ENCODE measurements around the gene RPTOR. TPM values are rescaled to one million over a fixed set of nuclear protein-coding genes. Genes with fewer than 3 reads are reported as not detected.

The RPTOR gene
- total RNA-seq, 1 donor = 27.9 TPM

DNA sequence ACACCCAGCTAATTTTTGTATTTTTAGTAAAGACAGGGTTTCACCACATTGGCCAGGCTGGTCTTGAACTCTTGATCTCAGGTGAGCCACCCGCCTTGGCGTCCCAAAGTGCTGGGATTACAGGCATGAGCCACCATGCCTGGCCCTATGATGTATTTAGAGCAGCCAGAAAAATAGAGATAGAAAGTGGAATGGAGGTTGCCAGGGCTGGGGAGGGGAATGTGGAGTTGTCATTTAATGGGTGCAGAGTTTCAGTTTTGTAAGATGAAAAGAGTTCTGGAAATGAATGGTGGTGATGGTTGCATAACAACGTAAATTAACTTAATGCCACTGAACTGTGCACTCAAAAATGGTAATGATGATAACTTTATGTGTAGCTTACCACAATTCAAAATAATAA, 36.7 kb upstream of the RPTOR start:
- Histone ChIP-seq H3K4me1 (ENCODE audit: insufficient read depth, low read length) (peaks cover 31% of the 10 kb centered on the region), H3K9me3 (ENCODE audit: low read depth, low read length) (no peaks in the 10 kb centered on the region), H3K27ac (ENCODE audit: low read depth, low read length) (no peak overlapping the region), H3K36me3 (ENCODE audit: insufficient read depth, low read length) (no peaks in the 10 kb centered on the region), H3K79me2 (ENCODE audit: insufficient read depth, low read length) (no peaks in the 10 kb centered on the region), H3K4me3 (ENCODE audit: insufficient read depth, low read length) (no peak overlapping the region), H3K4me2 (ENCODE audit: insufficient read depth, low read length) (no peak overlapping the region), H4K20me1 (ENCODE audit: insufficient read depth, low read length) (no peaks in the 10 kb centered on the region), H3K27me3 (ENCODE audit: insufficient read depth, low read length) (no peaks in the 10 kb centered on the region), H2AFZ (ENCODE audit: low read length) (no peak overlapping the region)
- TF ChIP-seq, protein P1, sequence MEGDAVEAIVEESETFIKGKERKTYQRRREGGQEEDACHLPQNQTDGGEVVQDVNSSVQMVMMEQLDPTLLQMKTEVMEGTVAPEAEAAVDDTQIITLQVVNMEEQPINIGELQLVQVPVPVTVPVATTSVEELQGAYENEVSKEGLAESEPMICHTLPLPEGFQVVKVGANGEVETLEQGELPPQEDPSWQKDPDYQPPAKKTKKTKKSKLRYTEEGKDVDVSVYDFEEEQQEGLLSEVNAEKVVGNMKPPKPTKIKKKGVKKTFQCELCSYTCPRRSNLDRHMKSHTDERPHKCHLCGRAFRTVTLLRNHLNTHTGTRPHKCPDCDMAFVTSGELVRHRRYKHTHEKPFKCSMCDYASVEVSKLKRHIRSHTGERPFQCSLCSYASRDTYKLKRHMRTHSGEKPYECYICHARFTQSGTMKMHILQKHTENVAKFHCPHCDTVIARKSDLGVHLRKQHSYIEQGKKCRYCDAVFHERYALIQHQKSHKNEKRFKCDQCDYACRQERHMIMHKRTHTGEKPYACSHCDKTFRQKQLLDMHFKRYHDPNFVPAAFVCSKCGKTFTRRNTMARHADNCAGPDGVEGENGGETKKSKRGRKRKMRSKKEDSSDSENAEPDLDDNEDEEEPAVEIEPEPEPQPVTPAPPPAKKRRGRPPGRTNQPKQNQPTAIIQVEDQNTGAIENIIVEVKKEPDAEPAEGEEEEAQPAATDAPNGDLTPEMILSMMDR (IDR thresholded peaks at IDR 0.05; ENCODE audit: extremely low read depth, low read depth, low read length) = no peak
- no peak for DNase-seq (ENCODE audit: insufficient read length, low spot score, missing footprints)

DNA sequence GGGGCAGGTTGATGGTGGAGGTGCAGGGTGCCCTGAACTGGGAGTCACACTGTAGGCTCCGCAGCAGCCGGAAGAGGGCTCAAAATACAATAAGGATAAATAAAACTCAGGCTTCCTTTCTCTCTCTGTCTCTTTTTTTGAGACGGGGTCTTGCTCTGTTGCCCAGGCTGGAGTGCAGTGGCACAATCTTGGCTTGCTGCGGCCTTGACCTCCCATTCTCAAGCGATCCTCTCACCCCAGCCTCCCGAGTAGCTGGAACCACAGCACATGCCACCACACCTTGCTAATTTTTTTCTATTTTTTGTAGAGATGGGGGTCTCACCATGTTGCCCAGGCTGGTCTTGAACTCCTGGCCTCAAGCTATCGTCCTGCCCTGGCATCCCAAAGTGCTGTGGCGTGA, 35.3 kb upstream of the RPTOR start:
- Histone ChIP-seq H3K4me1 (ENCODE audit: insufficient read depth, low read length) (peaks cover 35% of the 10 kb centered on the region), H3K36me3 (ENCODE audit: insufficient read depth, low read length) (no peaks in the 10 kb centered on the region), H2AFZ (ENCODE audit: low read length) (no peak overlapping the region), H4K20me1 (ENCODE audit: insufficient read depth, low read length) (no peaks in the 10 kb centered on the region), H3K27ac (ENCODE audit: low read depth, low read length) (no peak overlapping the region), H3K4me2 (ENCODE audit: insufficient read depth, low read length) (no peak overlapping the region), H3K79me2 (ENCODE audit: insufficient read depth, low read length) (no peaks in the 10 kb centered on the region), H3K9me3 (ENCODE audit: low read depth, low read length) (no peaks in the 10 kb centered on the region), H3K4me3 (ENCODE audit: insufficient read depth, low read length) (no peak overlapping the region), H3K27me3 (ENCODE audit: insufficient read depth, low read length) (no peaks in the 10 kb centered on the region)
- peak; percentile 13 for DNase-seq (ENCODE audit: insufficient read length, low spot score, missing footprints)
- TF ChIP-seq, protein P1 (IDR thresholded peaks at IDR 0.05; ENCODE audit: extremely low read depth, low read depth, low read length) = no peak

DNA sequence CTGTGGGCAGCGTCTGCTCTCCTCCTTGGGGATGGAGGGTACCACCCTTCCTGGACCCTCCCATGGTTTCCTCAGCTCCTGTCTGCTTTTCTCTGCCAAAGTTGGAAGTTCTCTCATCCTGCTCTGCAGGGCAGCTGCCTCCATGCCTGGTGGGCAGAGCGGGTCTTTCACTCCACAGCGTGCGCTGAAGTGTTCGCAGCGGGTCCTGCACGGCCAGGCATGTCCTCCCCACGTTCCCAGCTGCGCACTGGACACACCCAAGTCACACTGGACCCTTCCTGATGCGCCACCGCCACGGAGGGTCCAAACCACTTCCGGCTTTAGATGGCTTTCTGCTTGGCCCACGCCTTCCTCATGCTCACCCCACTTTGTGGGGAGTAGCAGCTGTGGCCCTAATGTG, 34.5 kb upstream of the RPTOR start:
- no peak overlapping the region for H2AFZ ChIP-seq (ENCODE audit: low read length)
- no peaks in the 10 kb centered on the region for H3K27me3 ChIP-seq (ENCODE audit: insufficient read depth, low read length)
- no peak overlapping the region for H3K4me2 ChIP-seq (ENCODE audit: insufficient read depth, low read length)
- H3K79me2 ChIP-seq (ENCODE audit: insufficient read depth, low read length) = no peaks in the 10 kb centered on the region
- no peaks in the 10 kb centered on the region for H3K9me3 ChIP-seq (ENCODE audit: low read depth, low read length)
- TF ChIP-seq, protein P1 (IDR thresholded peaks at IDR 0.05; ENCODE audit: extremely low read depth, low read depth, low read length) = no peak
- no peaks in the 10 kb centered on the region for H3K36me3 ChIP-seq (ENCODE audit: insufficient read depth, low read length)
- H3K4me1 ChIP-seq (ENCODE audit: insufficient read depth, low read length) = peaks cover 27% of the 10 kb centered on the region
- H3K27ac ChIP-seq (ENCODE audit: low read depth, low read length) = no peak overlapping the region
- no peak for DNase-seq (ENCODE audit: insufficient read length, low spot score, missing footprints)
- H3K4me3 ChIP-seq (ENCODE audit: insufficient read depth, low read length) = no peak overlapping the region
- no peaks in the 10 kb centered on the region for H4K20me1 ChIP-seq (ENCODE audit: insufficient read depth, low read length)

DNA sequence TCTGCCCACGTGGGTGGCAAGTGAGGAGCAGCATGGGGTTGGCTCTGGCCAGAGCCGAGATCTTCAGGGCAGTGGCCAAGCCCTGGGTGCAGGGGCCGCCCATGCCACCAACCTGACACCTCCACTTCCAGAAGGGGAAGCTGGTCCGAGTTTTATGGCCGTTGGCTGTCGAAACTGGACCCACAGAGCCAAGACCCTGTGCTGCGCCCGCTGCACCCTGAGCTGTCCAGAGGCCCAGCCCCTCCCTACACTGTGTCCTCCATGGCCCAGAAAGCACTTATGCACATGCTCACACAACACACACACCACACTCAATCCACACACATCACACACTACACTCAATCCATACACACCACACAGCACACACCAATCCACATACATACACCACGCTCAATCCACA, 33.9 kb upstream of the RPTOR start:
- H3K4me2 ChIP-seq (ENCODE audit: insufficient read depth, low read length) = no peak overlapping the region
- H4K20me1 ChIP-seq (ENCODE audit: insufficient read depth, low read length) = no peaks in the 10 kb centered on the region
- no peaks in the 10 kb centered on the region for H3K9me3 ChIP-seq (ENCODE audit: low read depth, low read length)
- TF ChIP-seq, protein P1 (IDR thresholded peaks at IDR 0.05; ENCODE audit: extremely low read depth, low read depth, low read length) = no peak
- no peaks in the 10 kb centered on the region for H3K79me2 ChIP-seq (ENCODE audit: insufficient read depth, low read length)
- H3K4me1 ChIP-seq (ENCODE audit: insufficient read depth, low read length) = peaks cover 21% of the 10 kb centered on the region
- H3K27me3 ChIP-seq (ENCODE audit: insufficient read depth, low read length) = no peaks in the 10 kb centered on the region
- no peak overlapping the region for H2AFZ ChIP-seq (ENCODE audit: low read length)
- no peak overlapping the region for H3K4me3 ChIP-seq (ENCODE audit: insufficient read depth, low read length)
- H3K36me3 ChIP-seq (ENCODE audit: insufficient read depth, low read length) = no peaks in the 10 kb centered on the region
- no peak overlapping the region for H3K27ac ChIP-seq (ENCODE audit: low read depth, low read length)
- DNase-seq (ENCODE audit: insufficient read length, low spot score, missing footprints) = peak; percentile 52
